GM23338 (cell line): ENCODE results near the gene TMEM204. TPM values are rescaled to one million over a fixed set of nuclear protein-coding genes. Genes with fewer than 3 reads are reported as not detected.

Experiments used
- ATAC-seq: fragments of 200-7000 bp; cut with Tn5 transposase; 3 replicates; pipeline ENCODE4 v1.9.1; 2020
- DNase-seq: peaks from one replicate; pipeline ENCODE4 v3.0.0-alpha.2; 2015; ENCODE audit warnings: low spot score
- H2AFZ ChIP-seq: fragments of 200-600 bp; sonication (generic); 2 replicates; pipeline ENCODE4 v1.8.0; 2016; ENCODE audit warnings: antibody characterized with exemption, mild to moderate bottlenecking, moderate library complexity
- H3F3A ChIP-seq: fragments of 200-600 bp; sonication (generic); replicated peaks from 2 replicates; pipeline ENCODE4 v1.8.0; 2017; ENCODE audit warnings: antibody characterized with exemption, mixed run types, low read depth
- H3K27ac ChIP-seq: fragments of 200-600 bp; sonication (generic); 2 replicates; pipeline ENCODE4 v1.6.1; 2016; ENCODE audit warnings: low read depth
- H3K27me3 ChIP-seq: fragments of 200-600 bp; sonication (generic); 2 replicates; pipeline ENCODE4 v1.8.0; 2016; ENCODE audit warnings: mild to moderate bottlenecking, mixed run types, moderate library complexity; ENCODE audit not compliant: insufficient read depth
- H3K36me3 ChIP-seq: fragments of 200-600 bp; sonication (generic); 2 replicates; pipeline ENCODE4 v1.8.0; 2016; ENCODE audit warnings: mild to moderate bottlenecking; ENCODE audit not compliant: insufficient read depth
- H3K4me1 ChIP-seq: fragments of 200-600 bp; sonication (generic); 2 replicates; pipeline ENCODE4 v1.8.0; 2016; ENCODE audit warnings: mild to moderate bottlenecking, moderate library complexity; ENCODE audit not compliant: insufficient read depth
- H3K4me2 ChIP-seq: fragments of 200-600 bp; sonication (generic); 2 replicates; pipeline ENCODE4 v1.7.1; 2017; ENCODE audit warnings: mixed run types
- H3K4me3 ChIP-seq: fragments of 200-600 bp; sonication (generic); 2 replicates; pipeline ENCODE4 v1.6.1; 2016; ENCODE audit warnings: mixed run types
- H3K79me2 ChIP-seq: fragments of 200-600 bp; sonication (generic); replicated peaks from 2 replicates; pipeline ENCODE4 v1.8.0; 2017; ENCODE audit warnings: mild to moderate bottlenecking; ENCODE audit not compliant: insufficient read depth
- H3K9me2 ChIP-seq: fragments of 200-600 bp; sonication (generic); 2 replicates; pipeline ENCODE4 v1.8.0; 2017; ENCODE audit not compliant: insufficient read depth
- H4K20me1 ChIP-seq: fragments of 200-600 bp; sonication (generic); replicated peaks from 2 replicates; pipeline ENCODE4 v1.8.0; 2017; ENCODE audit warnings: mild to moderate bottlenecking; ENCODE audit not compliant: insufficient read depth
- H3K27ac Mint-ChIP-seq: 2 replicates; pipeline ENCODE4 v1.8.0; 2020; ENCODE audit warnings: inconsistent platforms, mild to moderate bottlenecking, moderate library complexity, mixed read lengths
- H3K27me3 Mint-ChIP-seq: 3 replicates; pipeline ENCODE4 v1.8.0; 2022; ENCODE audit warnings: low read depth, mild to moderate bottlenecking, moderate library complexity, mixed read lengths, inconsistent platforms; ENCODE audit not compliant: insufficient read depth, poor library complexity
- H3K36me3 Mint-ChIP-seq: 3 replicates; pipeline ENCODE4 v1.8.0; 2021; ENCODE audit warnings: low read depth, mild to moderate bottlenecking, inconsistent platforms, moderate library complexity, mixed read lengths
- H3K4me1 Mint-ChIP-seq: 3 replicates; pipeline ENCODE4 v1.8.0; 2020; ENCODE audit warnings: mild to moderate bottlenecking, inconsistent platforms, mixed read lengths
- H3K4me3 Mint-ChIP-seq: 3 replicates; pipeline ENCODE4 v1.8.0; 2021; ENCODE audit warnings: moderate library complexity, mild to moderate bottlenecking, inconsistent platforms, mixed read lengths
- H3K9me3 Mint-ChIP-seq: 3 replicates; pipeline ENCODE4 v1.8.0; 2020; ENCODE audit warnings: moderate library complexity, mild to moderate bottlenecking, inconsistent platforms, mixed read lengths
- CREB1 ChIP-seq: fragments of 250-450 bp; sonication (Bioruptor Pico); IDR thresholded peaks from 2 replicates; pipeline ENCODE4 v1.5.0; 2020; ENCODE audit warnings: low read depth, mild to moderate bottlenecking, moderate library complexity
- CTCF ChIP-seq, 2 experiments: fragments of 200-600 bp in 1 of 2; sonication (generic) in 1 of 2; conservative IDR thresholded peaks; 2 replicates each; pipeline versions ENCODE4 v1.5.1 to v1.6.1; 2016 to 2017; ENCODE audit warnings: antibody characterized with exemption in 2 of 2, low read depth in 2 of 2, mild to moderate bottlenecking in 2 of 2, moderate library complexity in 1 of 2
- ETS1 ChIP-seq: IDR thresholded peaks from 2 replicates; pipeline ENCODE4 v1.6.1; 2016; ENCODE audit warnings: antibody characterized with exemption
- EZH2 ChIP-seq: fragments of 200-600 bp; sonication (generic); IDR thresholded peaks from one replicate; pipeline ENCODE4 v1.8.0; 2017; ENCODE audit warnings: antibody characterized with exemption, mild to moderate bottlenecking, low read depth; ENCODE audit not compliant: unreplicated experiment
- JUNB ChIP-seq: IDR thresholded peaks from one replicate; pipeline ENCODE4 v1.6.1; 2016; ENCODE audit warnings: antibody characterized with exemption; ENCODE audit not compliant: unreplicated experiment
- NANOG ChIP-seq: IDR thresholded peaks from 2 replicates; pipeline ENCODE4 v1.6.1; 2016; ENCODE audit warnings: antibody characterized with exemption, borderline replicate concordance
- POLR2AphosphoS5 ChIP-seq: IDR thresholded peaks from 2 replicates; pipeline ENCODE4 v1.6.1; 2016; ENCODE audit warnings: antibody characterized with exemption, low read depth
- REST ChIP-seq: IDR thresholded peaks from one replicate; pipeline ENCODE4 v1.6.1; 2018; ENCODE audit warnings: antibody characterized with exemption; ENCODE audit not compliant: unreplicated experiment
- STAT1 ChIP-seq: IDR thresholded peaks from one replicate; pipeline ENCODE4 v1.6.1; 2016; ENCODE audit warnings: antibody characterized with exemption; ENCODE audit not compliant: unreplicated experiment
- ZNF114 ChIP-seq: fragments of 250-450 bp; sonication (Bioruptor Pico); IDR thresholded peaks from 2 replicates; pipeline ENCODE4 v1.5.0; 2020; ENCODE audit warnings: mild to moderate bottlenecking, moderate library complexity
- ZNF331 ChIP-seq: fragments of 250-450 bp; sonication (Bioruptor Pico); IDR thresholded peaks from 2 replicates; pipeline ENCODE4 v1.5.0; 2020; ENCODE audit warnings: low read depth, mild to moderate bottlenecking, moderate library complexity
- polyA plus RNA-seq: library from polyadenylated mRNA; unstranded; fragments of >200 nt; fragmentation: Nextera tagmentation; extraction: Ambion mirVana; gene quantifications from 2 replicates; pipeline ENCODE4 v1.2.1, GENCODE V29; 2016
- total RNA-seq: library from RNA; depleted of rRNA; stranded (reverse); fragments of >200 nt; shearing (Covaris generic); gene quantifications from 2 replicates; pipeline ENCODE4 v1.2.3, GENCODE V29; 2014

The TMEM204 gene
- total and polyA plus RNA-seq, 2 experiments from 2014 or later = 0.14 to 0.21 TPM

DNA sequence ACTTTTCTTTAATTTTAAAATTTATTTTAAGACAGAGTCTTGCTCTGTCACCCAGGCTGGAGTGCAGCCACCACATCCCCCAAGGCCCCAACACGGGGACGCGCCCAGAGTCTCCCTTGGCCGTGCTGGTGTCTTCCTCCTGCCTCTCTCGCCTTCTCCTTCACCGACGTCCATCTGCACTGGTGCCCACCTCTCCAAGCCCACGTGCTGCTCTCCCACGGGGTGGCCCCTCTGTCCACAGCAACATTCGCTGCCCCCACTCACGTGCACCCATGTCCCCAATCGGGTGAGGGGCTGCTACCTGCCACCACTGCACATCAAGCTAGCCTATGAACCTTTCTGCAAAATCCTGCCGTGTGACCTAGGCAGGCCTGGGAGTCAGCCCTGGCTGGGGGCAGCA lies 3.1 kb downstream of the TMEM204 start (continued):
- TF ChIP-seq ETS1 (no peak), CTCF (conservative IDR thresholded peaks at IDR 0.05; ENCODE audit: low read depth in 2 of 2) (no peak), CREB1 (no peak), NANOG (no peak)

GRCh38 chr16:1537138-1537577 lies 3.7 kb downstream of the TMEM204 start:
- H3K27ac ChIP-seq = no peak overlapping the region
- Mint-ChIP-seq H3K4me1 (no peaks in the 10 kb centered on the region; the same call in 2 of the 3 replicates), H3K9me3 (no peaks in the 10 kb centered on the region), H3K27me3 (no peaks in the 10 kb centered on the region), H3K27ac (no peak overlapping the region), H3K4me3 (no peak overlapping the region), H3K36me3 (no peaks in the 10 kb centered on the region; the same call in 2 of the 3 replicates)
- no peaks in the 10 kb centered on the region for H4K20me1 ChIP-seq
- H3K4me2 ChIP-seq = no peak overlapping the region
- H2AFZ ChIP-seq = no peak overlapping the region
- ATAC-seq = no peak
- DNase-seq = no peak
- no peaks in the 10 kb centered on the region for H3K79me2 ChIP-seq
- H3K4me1 ChIP-seq = no peaks in the 10 kb centered on the region
- no peak overlapping the region for H3K4me3 ChIP-seq
- H3K27me3 ChIP-seq = no peaks in the 10 kb centered on the region
- H3K9me2 ChIP-seq = no peaks in the 10 kb centered on the region
- no peaks in the 10 kb centered on the region for H3F3A ChIP-seq
- H3K36me3 ChIP-seq = no peaks in the 10 kb centered on the region
- TF ChIP-seq ZNF331 (CRISPR knock-in tag) (no peak), REST (no peak), CTCF (conservative IDR thresholded peaks at IDR 0.05; ENCODE audit: low read depth in 2 of 2) (no peak), ZNF114 (CRISPR knock-in tag) (no peak), EZH2 (no peak), ETS1 (no peak), NANOG (no peak), STAT1 (no peak), JUNB (no peak), POLR2AphosphoS5 (no peak), CREB1 (no peak)
